GM23338 (cell line): ENCODE data around the gene GSG1L. TPM values are rescaled to one million over a fixed set of nuclear protein-coding genes. Genes with fewer than 3 reads are reported as not detected.

Experiments
- ATAC-seq: fragments of 200-7000 bp; cut with Tn5 transposase; 3 replicates; pipeline ENCODE4 v1.9.1; 2020
- DNase-seq: peaks from one replicate; pipeline ENCODE4 v3.0.0-alpha.2; 2015; ENCODE audit warnings: low spot score
- H2AFZ ChIP-seq: fragments of 200-600 bp; sonication (generic); 2 replicates; pipeline ENCODE4 v1.8.0; 2016; ENCODE audit warnings: antibody characterized with exemption, mild to moderate bottlenecking, moderate library complexity
- H3F3A ChIP-seq: fragments of 200-600 bp; sonication (generic); replicated peaks from 2 replicates; pipeline ENCODE4 v1.8.0; 2017; ENCODE audit warnings: antibody characterized with exemption, mixed run types, low read depth
- H3K27ac ChIP-seq: fragments of 200-600 bp; sonication (generic); 2 replicates; pipeline ENCODE4 v1.6.1; 2016; ENCODE audit warnings: low read depth
- H3K27me3 ChIP-seq: fragments of 200-600 bp; sonication (generic); 2 replicates; pipeline ENCODE4 v1.8.0; 2016; ENCODE audit warnings: mild to moderate bottlenecking, mixed run types, moderate library complexity; ENCODE audit not compliant: insufficient read depth
- H3K36me3 ChIP-seq: fragments of 200-600 bp; sonication (generic); 2 replicates; pipeline ENCODE4 v1.8.0; 2016; ENCODE audit warnings: mild to moderate bottlenecking; ENCODE audit not compliant: insufficient read depth
- H3K4me1 ChIP-seq: fragments of 200-600 bp; sonication (generic); 2 replicates; pipeline ENCODE4 v1.8.0; 2016; ENCODE audit warnings: mild to moderate bottlenecking, moderate library complexity; ENCODE audit not compliant: insufficient read depth
- H3K4me2 ChIP-seq: fragments of 200-600 bp; sonication (generic); 2 replicates; pipeline ENCODE4 v1.7.1; 2017; ENCODE audit warnings: mixed run types
- H3K4me3 ChIP-seq: fragments of 200-600 bp; sonication (generic); 2 replicates; pipeline ENCODE4 v1.6.1; 2016; ENCODE audit warnings: mixed run types
- H3K79me2 ChIP-seq: fragments of 200-600 bp; sonication (generic); replicated peaks from 2 replicates; pipeline ENCODE4 v1.8.0; 2017; ENCODE audit warnings: mild to moderate bottlenecking; ENCODE audit not compliant: insufficient read depth
- H3K9me2 ChIP-seq: fragments of 200-600 bp; sonication (generic); 2 replicates; pipeline ENCODE4 v1.8.0; 2017; ENCODE audit not compliant: insufficient read depth
- H4K20me1 ChIP-seq: fragments of 200-600 bp; sonication (generic); replicated peaks from 2 replicates; pipeline ENCODE4 v1.8.0; 2017; ENCODE audit warnings: mild to moderate bottlenecking; ENCODE audit not compliant: insufficient read depth
- H3K27ac Mint-ChIP-seq: 2 replicates; pipeline ENCODE4 v1.8.0; 2020; ENCODE audit warnings: inconsistent platforms, mild to moderate bottlenecking, moderate library complexity, mixed read lengths
- H3K27me3 Mint-ChIP-seq: 3 replicates; pipeline ENCODE4 v1.8.0; 2022; ENCODE audit warnings: low read depth, mild to moderate bottlenecking, moderate library complexity, mixed read lengths, inconsistent platforms; ENCODE audit not compliant: insufficient read depth, poor library complexity
- H3K36me3 Mint-ChIP-seq: 3 replicates; pipeline ENCODE4 v1.8.0; 2021; ENCODE audit warnings: low read depth, mild to moderate bottlenecking, inconsistent platforms, moderate library complexity, mixed read lengths
- H3K4me1 Mint-ChIP-seq: 3 replicates; pipeline ENCODE4 v1.8.0; 2020; ENCODE audit warnings: mild to moderate bottlenecking, inconsistent platforms, mixed read lengths
- H3K4me3 Mint-ChIP-seq: 3 replicates; pipeline ENCODE4 v1.8.0; 2021; ENCODE audit warnings: moderate library complexity, mild to moderate bottlenecking, inconsistent platforms, mixed read lengths
- H3K9me3 Mint-ChIP-seq: 3 replicates; pipeline ENCODE4 v1.8.0; 2020; ENCODE audit warnings: moderate library complexity, mild to moderate bottlenecking, inconsistent platforms, mixed read lengths
- CREB1 ChIP-seq: fragments of 250-450 bp; sonication (Bioruptor Pico); IDR thresholded peaks from 2 replicates; pipeline ENCODE4 v1.5.0; 2020; ENCODE audit warnings: low read depth, mild to moderate bottlenecking, moderate library complexity
- EZH2 ChIP-seq: fragments of 200-600 bp; sonication (generic); IDR thresholded peaks from one replicate; pipeline ENCODE4 v1.8.0; 2017; ENCODE audit warnings: antibody characterized with exemption, mild to moderate bottlenecking, low read depth; ENCODE audit not compliant: unreplicated experiment
- EZH2phosphoT487 ChIP-seq: fragments of 200-600 bp; sonication (generic); IDR thresholded peaks from one replicate; pipeline ENCODE4 v1.8.1; 2018; ENCODE audit warnings: antibody characterized with exemption; ENCODE audit not compliant: unreplicated experiment
- JUNB ChIP-seq: IDR thresholded peaks from one replicate; pipeline ENCODE4 v1.6.1; 2016; ENCODE audit warnings: antibody characterized with exemption; ENCODE audit not compliant: unreplicated experiment
- NANOG ChIP-seq: IDR thresholded peaks from 2 replicates; pipeline ENCODE4 v1.6.1; 2016; ENCODE audit warnings: antibody characterized with exemption, borderline replicate concordance
- POLR2AphosphoS5 ChIP-seq: IDR thresholded peaks from 2 replicates; pipeline ENCODE4 v1.6.1; 2016; ENCODE audit warnings: antibody characterized with exemption, low read depth
- STAT1 ChIP-seq: IDR thresholded peaks from one replicate; pipeline ENCODE4 v1.6.1; 2016; ENCODE audit warnings: antibody characterized with exemption; ENCODE audit not compliant: unreplicated experiment
- ZNF114 ChIP-seq: fragments of 250-450 bp; sonication (Bioruptor Pico); IDR thresholded peaks from 2 replicates; pipeline ENCODE4 v1.5.0; 2020; ENCODE audit warnings: mild to moderate bottlenecking, moderate library complexity
- ZNF331 ChIP-seq: fragments of 250-450 bp; sonication (Bioruptor Pico); IDR thresholded peaks from 2 replicates; pipeline ENCODE4 v1.5.0; 2020; ENCODE audit warnings: low read depth, mild to moderate bottlenecking, moderate library complexity
- polyA plus RNA-seq: library from polyadenylated mRNA; unstranded; fragments of >200 nt; fragmentation: Nextera tagmentation; extraction: Ambion mirVana; gene quantifications from 2 replicates; pipeline ENCODE4 v1.2.1, GENCODE V29; 2016
- total RNA-seq: library from RNA; depleted of rRNA; stranded (reverse); fragments of >200 nt; shearing (Covaris generic); gene quantifications from 2 replicates; pipeline ENCODE4 v1.2.3, GENCODE V29; 2014
- TF ChIP-seq, protein P1 (sequence below): IDR thresholded peaks from one replicate; pipeline ENCODE4 v1.6.1; 2018; ENCODE audit warnings: antibody characterized with exemption; ENCODE audit not compliant: unreplicated experiment
- TF ChIP-seq, protein P2 (sequence below), 2 experiments: fragments of 200-600 bp in 1 of 2; sonication (generic) in 1 of 2; conservative IDR thresholded peaks; 2 replicates each; pipeline versions ENCODE4 v1.5.1 to v1.6.1; 2016 to 2017; ENCODE audit warnings: antibody characterized with exemption in 2 of 2, low read depth in 2 of 2, mild to moderate bottlenecking in 2 of 2, moderate library complexity in 1 of 2
- TF ChIP-seq, protein P3 (sequence below): IDR thresholded peaks from 2 replicates; pipeline ENCODE4 v1.6.1; 2016; ENCODE audit warnings: antibody characterized with exemption
- TF ChIP-seq, protein P4 (sequence below): fragments of 250-450 bp; sonication (Bioruptor Pico); IDR thresholded peaks from 2 replicates; pipeline ENCODE4 v1.5.0; 2020; ENCODE audit warnings: mild to moderate bottlenecking, moderate library complexity

GSG1L gene
- total and polyA plus RNA-seq, 2 experiments from 2014 or later, result 0.36 to 0.63 TPM

DNA sequence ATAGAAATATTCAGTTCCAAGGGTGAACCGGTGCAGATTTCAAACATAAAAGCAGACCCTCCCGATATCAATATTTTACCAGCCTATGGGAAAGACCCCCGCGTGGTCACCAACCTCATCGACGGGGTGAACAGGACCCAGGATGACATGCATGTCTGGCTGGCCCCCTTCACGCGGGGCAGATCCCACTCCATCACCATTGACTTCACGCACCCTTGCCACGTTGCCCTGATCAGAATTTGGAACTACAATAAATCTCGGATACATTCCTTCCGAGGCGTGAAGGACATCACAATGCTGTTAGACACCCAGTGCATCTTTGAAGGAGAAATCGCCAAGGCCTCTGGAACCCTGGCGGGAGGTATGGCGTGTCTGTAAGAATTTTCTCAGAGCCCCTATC lies 313.6 kb downstream of the GSG1L start:
- Histone ChIP-seq H4K20me1 (no peaks in the 10 kb centered on the region), H3K36me3 (no peaks in the 10 kb centered on the region), H3K4me3 (no peak overlapping the region), H3K4me1 (no peaks in the 10 kb centered on the region), H3K4me2 (no peak overlapping the region), H3K27me3 (no peaks in the 10 kb centered on the region), H2AFZ (no peak overlapping the region), H3K79me2 (no peaks in the 10 kb centered on the region), H3F3A (no peaks in the 10 kb centered on the region), H3K27ac (no peak overlapping the region), H3K9me2 (no peaks in the 10 kb centered on the region)
- Mint-ChIP-seq H3K27me3 (peaks cover 12% of the 10 kb centered on the region), H3K27ac (no peak overlapping the region; the same call in 1 of the 2 replicates), H3K9me3 (no peaks in the 10 kb centered on the region), H3K4me1 (peaks cover 6% of the 10 kb centered on the region; the same call in 2 of the 3 replicates), H3K36me3 (no peaks in the 10 kb centered on the region), H3K4me3 (no peak overlapping the region)
- no peak for ATAC-seq
- no peak for DNase-seq
- TF ChIP-seq JUNB (no peak), POLR2AphosphoS5 (no peak), NANOG (no peak), STAT1 (no peak), CREB1 (no peak), EZH2 (no peak), ZNF114 (CRISPR knock-in tag) (no peak), ZNF331 (CRISPR knock-in tag) (no peak), EZH2phosphoT487 (no peak)
- TF ChIP-seq, protein P1, sequence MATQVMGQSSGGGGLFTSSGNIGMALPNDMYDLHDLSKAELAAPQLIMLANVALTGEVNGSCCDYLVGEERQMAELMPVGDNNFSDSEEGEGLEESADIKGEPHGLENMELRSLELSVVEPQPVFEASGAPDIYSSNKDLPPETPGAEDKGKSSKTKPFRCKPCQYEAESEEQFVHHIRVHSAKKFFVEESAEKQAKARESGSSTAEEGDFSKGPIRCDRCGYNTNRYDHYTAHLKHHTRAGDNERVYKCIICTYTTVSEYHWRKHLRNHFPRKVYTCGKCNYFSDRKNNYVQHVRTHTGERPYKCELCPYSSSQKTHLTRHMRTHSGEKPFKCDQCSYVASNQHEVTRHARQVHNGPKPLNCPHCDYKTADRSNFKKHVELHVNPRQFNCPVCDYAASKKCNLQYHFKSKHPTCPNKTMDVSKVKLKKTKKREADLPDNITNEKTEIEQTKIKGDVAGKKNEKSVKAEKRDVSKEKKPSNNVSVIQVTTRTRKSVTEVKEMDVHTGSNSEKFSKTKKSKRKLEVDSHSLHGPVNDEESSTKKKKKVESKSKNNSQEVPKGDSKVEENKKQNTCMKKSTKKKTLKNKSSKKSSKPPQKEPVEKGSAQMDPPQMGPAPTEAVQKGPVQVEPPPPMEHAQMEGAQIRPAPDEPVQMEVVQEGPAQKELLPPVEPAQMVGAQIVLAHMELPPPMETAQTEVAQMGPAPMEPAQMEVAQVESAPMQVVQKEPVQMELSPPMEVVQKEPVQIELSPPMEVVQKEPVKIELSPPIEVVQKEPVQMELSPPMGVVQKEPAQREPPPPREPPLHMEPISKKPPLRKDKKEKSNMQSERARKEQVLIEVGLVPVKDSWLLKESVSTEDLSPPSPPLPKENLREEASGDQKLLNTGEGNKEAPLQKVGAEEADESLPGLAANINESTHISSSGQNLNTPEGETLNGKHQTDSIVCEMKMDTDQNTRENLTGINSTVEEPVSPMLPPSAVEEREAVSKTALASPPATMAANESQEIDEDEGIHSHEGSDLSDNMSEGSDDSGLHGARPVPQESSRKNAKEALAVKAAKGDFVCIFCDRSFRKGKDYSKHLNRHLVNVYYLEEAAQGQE, result no peak
- TF ChIP-seq, protein P2, sequence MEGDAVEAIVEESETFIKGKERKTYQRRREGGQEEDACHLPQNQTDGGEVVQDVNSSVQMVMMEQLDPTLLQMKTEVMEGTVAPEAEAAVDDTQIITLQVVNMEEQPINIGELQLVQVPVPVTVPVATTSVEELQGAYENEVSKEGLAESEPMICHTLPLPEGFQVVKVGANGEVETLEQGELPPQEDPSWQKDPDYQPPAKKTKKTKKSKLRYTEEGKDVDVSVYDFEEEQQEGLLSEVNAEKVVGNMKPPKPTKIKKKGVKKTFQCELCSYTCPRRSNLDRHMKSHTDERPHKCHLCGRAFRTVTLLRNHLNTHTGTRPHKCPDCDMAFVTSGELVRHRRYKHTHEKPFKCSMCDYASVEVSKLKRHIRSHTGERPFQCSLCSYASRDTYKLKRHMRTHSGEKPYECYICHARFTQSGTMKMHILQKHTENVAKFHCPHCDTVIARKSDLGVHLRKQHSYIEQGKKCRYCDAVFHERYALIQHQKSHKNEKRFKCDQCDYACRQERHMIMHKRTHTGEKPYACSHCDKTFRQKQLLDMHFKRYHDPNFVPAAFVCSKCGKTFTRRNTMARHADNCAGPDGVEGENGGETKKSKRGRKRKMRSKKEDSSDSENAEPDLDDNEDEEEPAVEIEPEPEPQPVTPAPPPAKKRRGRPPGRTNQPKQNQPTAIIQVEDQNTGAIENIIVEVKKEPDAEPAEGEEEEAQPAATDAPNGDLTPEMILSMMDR (conservative IDR thresholded peaks at IDR 0.05; ENCODE audit: low read depth in 2 of 2), result no peak
- TF ChIP-seq, protein P3, sequence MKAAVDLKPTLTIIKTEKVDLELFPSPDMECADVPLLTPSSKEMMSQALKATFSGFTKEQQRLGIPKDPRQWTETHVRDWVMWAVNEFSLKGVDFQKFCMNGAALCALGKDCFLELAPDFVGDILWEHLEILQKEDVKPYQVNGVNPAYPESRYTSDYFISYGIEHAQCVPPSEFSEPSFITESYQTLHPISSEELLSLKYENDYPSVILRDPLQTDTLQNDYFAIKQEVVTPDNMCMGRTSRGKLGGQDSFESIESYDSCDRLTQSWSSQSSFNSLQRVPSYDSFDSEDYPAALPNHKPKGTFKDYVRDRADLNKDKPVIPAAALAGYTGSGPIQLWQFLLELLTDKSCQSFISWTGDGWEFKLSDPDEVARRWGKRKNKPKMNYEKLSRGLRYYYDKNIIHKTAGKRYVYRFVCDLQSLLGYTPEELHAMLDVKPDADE, result no peak
- TF ChIP-seq, protein P4, sequence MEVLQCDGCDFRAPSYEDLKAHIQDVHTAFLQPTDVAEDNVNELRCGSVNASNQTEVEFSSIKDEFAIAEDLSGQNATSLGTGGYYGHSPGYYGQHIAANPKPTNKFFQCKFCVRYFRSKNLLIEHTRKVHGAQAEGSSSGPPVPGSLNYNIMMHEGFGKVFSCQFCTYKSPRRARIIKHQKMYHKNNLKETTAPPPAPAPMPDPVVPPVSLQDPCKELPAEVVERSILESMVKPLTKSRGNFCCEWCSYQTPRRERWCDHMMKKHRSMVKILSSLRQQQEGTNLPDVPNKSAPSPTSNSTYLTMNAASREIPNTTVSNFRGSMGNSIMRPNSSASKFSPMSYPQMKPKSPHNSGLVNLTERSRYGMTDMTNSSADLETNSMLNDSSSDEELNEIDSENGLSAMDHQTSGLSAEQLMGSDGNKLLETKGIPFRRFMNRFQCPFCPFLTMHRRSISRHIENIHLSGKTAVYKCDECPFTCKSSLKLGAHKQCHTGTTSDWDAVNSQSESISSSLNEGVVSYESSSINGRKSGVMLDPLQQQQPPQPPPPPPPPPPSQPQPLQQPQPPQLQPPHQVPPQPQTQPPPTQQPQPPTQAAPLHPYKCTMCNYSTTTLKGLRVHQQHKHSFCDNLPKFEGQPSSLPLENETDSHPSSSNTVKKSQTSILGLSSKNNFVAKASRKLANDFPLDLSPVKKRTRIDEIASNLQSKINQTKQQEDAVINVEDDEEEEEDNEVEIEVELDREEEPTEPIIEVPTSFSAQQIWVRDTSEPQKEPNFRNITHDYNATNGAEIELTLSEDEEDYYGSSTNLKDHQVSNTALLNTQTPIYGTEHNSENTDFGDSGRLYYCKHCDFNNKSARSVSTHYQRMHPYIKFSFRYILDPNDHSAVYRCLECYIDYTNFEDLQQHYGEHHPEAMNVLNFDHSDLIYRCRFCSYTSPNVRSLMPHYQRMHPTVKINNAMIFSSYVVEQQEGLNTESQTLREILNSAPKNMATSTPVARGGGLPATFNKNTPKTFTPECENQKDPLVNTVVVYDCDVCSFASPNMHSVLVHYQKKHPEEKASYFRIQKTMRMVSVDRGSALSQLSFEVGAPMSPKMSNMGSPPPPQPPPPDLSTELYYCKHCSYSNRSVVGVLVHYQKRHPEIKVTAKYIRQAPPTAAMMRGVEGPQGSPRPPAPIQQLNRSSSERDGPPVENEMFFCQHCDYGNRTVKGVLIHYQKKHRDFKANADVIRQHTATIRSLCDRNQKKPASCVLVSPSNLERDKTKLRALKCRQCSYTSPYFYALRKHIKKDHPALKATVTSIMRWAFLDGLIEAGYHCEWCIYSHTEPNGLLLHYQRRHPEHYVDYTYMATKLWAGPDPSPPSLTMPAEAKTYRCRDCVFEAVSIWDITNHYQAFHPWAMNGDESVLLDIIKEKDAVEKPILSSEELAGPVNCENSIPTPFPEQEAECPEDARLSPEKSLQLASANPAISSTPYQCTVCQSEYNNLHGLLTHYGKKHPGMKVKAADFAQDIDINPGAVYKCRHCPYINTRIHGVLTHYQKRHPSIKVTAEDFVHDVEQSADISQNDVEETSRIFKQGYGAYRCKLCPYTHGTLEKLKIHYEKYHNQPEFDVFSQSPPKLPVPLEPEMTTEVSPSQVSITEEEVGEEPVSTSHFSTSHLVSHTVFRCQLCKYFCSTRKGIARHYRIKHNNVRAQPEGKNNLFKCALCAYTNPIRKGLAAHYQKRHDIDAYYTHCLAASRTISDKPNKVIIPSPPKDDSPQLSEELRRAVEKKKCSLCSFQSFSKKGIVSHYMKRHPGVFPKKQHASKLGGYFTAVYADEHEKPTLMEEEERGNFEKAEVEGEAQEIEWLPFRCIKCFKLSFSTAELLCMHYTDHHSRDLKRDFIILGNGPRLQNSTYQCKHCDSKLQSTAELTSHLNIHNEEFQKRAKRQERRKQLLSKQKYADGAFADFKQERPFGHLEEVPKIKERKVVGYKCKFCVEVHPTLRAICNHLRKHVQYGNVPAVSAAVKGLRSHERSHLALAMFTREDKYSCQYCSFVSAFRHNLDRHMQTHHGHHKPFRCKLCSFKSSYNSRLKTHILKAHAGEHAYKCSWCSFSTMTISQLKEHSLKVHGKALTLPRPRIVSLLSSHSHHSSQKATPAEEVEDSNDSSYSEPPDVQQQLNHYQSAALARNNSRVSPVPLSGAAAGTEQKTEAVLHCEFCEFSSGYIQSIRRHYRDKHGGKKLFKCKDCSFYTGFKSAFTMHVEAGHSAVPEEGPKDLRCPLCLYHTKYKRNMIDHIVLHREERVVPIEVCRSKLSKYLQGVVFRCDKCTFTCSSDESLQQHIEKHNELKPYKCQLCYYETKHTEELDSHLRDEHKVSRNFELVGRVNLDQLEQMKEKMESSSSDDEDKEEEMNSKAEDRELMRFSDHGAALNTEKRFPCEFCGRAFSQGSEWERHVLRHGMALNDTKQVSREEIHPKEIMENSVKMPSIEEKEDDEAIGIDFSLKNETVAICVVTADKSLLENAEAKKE, result no peak
